Measurements from ENCODE around the gene GNB1L. TPM values are rescaled to one million over a fixed set of nuclear protein-coding genes. Genes with fewer than 3 reads are reported as not detected.

Gene GNB1L
- total RNA-seq, 1 experiment from 2014 or later = 10.3 TPM

DNA sequence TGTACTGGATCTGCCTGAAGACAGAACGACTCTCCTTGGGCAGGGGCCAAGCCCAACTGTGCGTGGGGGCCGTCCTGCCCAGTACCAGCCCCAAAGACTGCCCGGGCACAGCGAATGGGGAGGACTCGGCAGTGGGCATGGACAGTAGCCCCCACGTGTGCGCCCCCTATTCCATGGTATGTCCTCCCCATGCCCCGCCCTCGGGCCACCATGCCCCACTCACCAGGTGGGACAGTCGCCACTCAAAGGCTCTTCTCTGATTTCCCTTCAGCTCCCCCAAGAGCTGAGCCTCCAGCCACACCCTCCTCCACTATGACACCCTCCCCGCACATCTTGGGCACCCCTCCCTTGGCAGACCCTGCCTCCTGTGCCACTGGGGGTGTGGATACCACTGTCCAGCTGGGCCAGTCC is 43.5 kb downstream of the GNB1L start:
- no peak for DNase-seq
- Histone ChIP-seq H3K36me3 (ENCODE audit: low read depth) (no peaks in the 10 kb centered on the region), H3F3A (ENCODE audit: insufficient read depth, low read depth) (peaks cover 9% of the 10 kb centered on the region), H3K79me2 (ENCODE audit: low read depth) (no peaks in the 10 kb centered on the region), H3K9me3 (ENCODE audit: insufficient read depth, low read depth) (no peaks in the 10 kb centered on the region), H3K4me3 (no peak overlapping the region), H4K20me1 (ENCODE audit: insufficient read depth) (no peaks in the 10 kb centered on the region), H3K4me1 (replicated peaks; ENCODE audit: insufficient read depth) (peaks cover 14% of the 10 kb centered on the region), H3K9me2 (ENCODE audit: insufficient read depth) (no peaks in the 10 kb centered on the region), H2AFZ (no peak overlapping the region), H3K27me3 (ENCODE audit: insufficient read depth, low read depth) (no peaks in the 10 kb centered on the region), H3K27ac (no peak overlapping the region), H3K4me2 (no peak overlapping the region)
- TF ChIP-seq, protein P1, sequence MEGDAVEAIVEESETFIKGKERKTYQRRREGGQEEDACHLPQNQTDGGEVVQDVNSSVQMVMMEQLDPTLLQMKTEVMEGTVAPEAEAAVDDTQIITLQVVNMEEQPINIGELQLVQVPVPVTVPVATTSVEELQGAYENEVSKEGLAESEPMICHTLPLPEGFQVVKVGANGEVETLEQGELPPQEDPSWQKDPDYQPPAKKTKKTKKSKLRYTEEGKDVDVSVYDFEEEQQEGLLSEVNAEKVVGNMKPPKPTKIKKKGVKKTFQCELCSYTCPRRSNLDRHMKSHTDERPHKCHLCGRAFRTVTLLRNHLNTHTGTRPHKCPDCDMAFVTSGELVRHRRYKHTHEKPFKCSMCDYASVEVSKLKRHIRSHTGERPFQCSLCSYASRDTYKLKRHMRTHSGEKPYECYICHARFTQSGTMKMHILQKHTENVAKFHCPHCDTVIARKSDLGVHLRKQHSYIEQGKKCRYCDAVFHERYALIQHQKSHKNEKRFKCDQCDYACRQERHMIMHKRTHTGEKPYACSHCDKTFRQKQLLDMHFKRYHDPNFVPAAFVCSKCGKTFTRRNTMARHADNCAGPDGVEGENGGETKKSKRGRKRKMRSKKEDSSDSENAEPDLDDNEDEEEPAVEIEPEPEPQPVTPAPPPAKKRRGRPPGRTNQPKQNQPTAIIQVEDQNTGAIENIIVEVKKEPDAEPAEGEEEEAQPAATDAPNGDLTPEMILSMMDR (conservative IDR thresholded peaks at IDR 0.05) = no peak
- TF ChIP-seq EZH2 (IDR thresholded peaks at IDR 0.05; ENCODE audit: low read depth) = no peak
- intact Hi-C loops (cut with micrococcal nuclease; ENCODE audit: unreplicated experiment) = no loop called here
- ChIA-PET POLR2A (ENCODE audit: unreplicated experiment) (no interaction called here), CTCF (no interaction called here)
- no TSS peak for BruUV-seq (replicated peaks)

DNA sequence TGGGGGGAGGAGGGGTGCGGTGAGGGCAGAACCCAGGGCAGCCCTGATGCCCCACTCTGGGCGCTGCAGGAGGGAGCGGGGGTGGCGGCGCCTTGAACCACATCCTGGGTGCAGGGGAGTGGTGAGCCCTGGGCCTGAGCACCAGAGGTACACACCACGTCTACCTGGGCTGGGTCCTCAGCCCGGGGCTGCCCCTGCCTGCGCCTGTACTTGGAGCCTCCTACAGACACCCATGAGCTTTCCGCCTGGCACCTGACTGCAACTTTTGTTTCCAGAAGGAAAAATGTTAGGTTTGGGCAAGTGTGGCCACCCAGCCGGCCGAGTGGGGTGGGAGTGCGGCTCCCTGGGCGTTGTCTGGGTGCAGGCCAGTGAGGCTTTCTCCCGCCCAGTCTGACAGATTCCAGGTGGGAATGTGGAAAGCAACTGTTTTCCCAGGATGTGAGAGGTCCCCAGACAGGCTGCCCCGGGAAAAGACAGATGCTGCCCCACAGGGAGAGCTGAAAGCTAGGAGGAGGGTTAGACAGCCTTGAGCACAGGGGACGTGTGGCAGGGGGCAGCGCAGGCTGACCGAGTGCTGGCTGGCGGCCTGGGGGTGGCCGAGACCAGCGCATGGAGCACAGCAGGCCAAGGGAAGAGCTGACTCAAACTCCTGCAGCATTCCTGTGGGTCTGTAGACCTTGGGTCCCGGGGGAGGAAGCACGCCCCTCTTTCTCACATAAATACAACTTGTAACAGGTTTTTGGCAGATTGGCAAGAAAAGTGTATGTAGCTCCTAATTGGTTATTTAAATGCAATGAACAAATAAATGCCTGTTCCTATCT is 44.1 kb downstream of the GNB1L start:
- Histone ChIP-seq H3K9me3 (ENCODE audit: insufficient read depth, low read depth) (no peaks in the 10 kb centered on the region), H3K36me3 (ENCODE audit: low read depth) (no peaks in the 10 kb centered on the region), H3K4me3 (no peak overlapping the region), H3K27ac (no peak overlapping the region), H2AFZ (no peak overlapping the region), H4K20me1 (ENCODE audit: insufficient read depth) (no peaks in the 10 kb centered on the region), H3K4me1 (replicated peaks; ENCODE audit: insufficient read depth) (peaks cover 20% of the 10 kb centered on the region), H3K9me2 (ENCODE audit: insufficient read depth) (no peaks in the 10 kb centered on the region), H3K79me2 (ENCODE audit: low read depth) (no peaks in the 10 kb centered on the region), H3F3A (ENCODE audit: insufficient read depth, low read depth) (peaks cover 15% of the 10 kb centered on the region), H3K27me3 (ENCODE audit: insufficient read depth, low read depth) (no peaks in the 10 kb centered on the region), H3K4me2 (no peak overlapping the region)
- ChIA-PET POLR2A (ENCODE audit: unreplicated experiment) (no interaction called here), CTCF (no interaction called here)
- TF ChIP-seq EZH2 (IDR thresholded peaks at IDR 0.05; ENCODE audit: low read depth) = no peak
- TF ChIP-seq, protein P1 (conservative IDR thresholded peaks at IDR 0.05) = no peak
- no peak for DNase-seq
- intact Hi-C loops (cut with micrococcal nuclease; ENCODE audit: unreplicated experiment) = no loop called here
- BruUV-seq (replicated peaks) = no TSS peak

DNA sequence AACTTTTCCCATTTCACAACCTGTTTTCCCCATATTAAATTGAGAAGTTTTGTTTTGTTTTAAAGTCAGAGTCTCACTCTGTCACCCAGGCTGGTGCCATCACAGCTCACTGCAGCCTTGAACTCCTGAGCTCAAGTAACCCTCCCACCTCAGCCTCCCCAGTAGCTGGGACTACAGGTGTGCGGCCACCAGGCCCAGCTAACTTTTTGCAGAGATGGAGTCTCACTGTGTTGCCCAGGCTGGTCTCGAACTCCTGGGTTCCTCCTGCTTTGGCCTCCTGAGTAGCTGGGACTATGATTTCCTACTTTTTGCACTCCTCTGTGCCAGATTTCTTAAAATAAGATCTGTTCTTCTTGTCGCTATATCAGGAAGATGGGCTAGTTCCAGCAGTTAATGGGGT is 44.9 kb downstream of the GNB1L start:
- Histone ChIP-seq H2AFZ (no peak overlapping the region), H3K4me3 (no peak overlapping the region), H3K27me3 (ENCODE audit: insufficient read depth, low read depth) (no peaks in the 10 kb centered on the region), H3F3A (ENCODE audit: insufficient read depth, low read depth) (peaks cover 24% of the 10 kb centered on the region), H3K27ac (no peak overlapping the region), H3K9me3 (ENCODE audit: insufficient read depth, low read depth) (no peaks in the 10 kb centered on the region), H4K20me1 (ENCODE audit: insufficient read depth) (no peaks in the 10 kb centered on the region), H3K4me1 (replicated peaks; ENCODE audit: insufficient read depth) (peaks cover 27% of the 10 kb centered on the region), H3K9me2 (ENCODE audit: insufficient read depth) (no peaks in the 10 kb centered on the region), H3K36me3 (ENCODE audit: low read depth) (no peaks in the 10 kb centered on the region), H3K79me2 (ENCODE audit: low read depth) (no peaks in the 10 kb centered on the region), H3K4me2 (no peak overlapping the region)
- TF ChIP-seq, protein P1 (conservative IDR thresholded peaks at IDR 0.05) = no peak
- no peak for TF ChIP-seq EZH2 (IDR thresholded peaks at IDR 0.05; ENCODE audit: low read depth)
- ChIA-PET CTCF (no interaction called here), POLR2A (ENCODE audit: unreplicated experiment) (no interaction called here)
- intact Hi-C loops (cut with micrococcal nuclease; ENCODE audit: unreplicated experiment) = no loop called here
- no TSS peak for BruUV-seq (replicated peaks)
- no peak for DNase-seq
